Activated T-helper 1 cell treated with anti-CD3 and anti-CD28 coated beads, Interleukin-2, amount 50 U/mL, for 16 hours (primary cell): ENCODE measurements around the gene MEGF11.
"Not testable (repeated sequence)": the region's sequence is repeated elsewhere in the genome, so short reads cannot be mapped to it uniquely, and the experiment has no call there.

Source experiments
- DNase-seq, 2 donors: peaks; one replicate each; pipeline ENCODE4 v3.0.0-alpha.2; 2020; ENCODE audit warnings: low read depth in 1 of 2, low spot score in 1 of 2

MEGF11 gene

GRCh38 chr15:65869954-65870871 lies 383.3 kb downstream of the MEGF11 start:
- DNase-seq = no peak

DNA sequence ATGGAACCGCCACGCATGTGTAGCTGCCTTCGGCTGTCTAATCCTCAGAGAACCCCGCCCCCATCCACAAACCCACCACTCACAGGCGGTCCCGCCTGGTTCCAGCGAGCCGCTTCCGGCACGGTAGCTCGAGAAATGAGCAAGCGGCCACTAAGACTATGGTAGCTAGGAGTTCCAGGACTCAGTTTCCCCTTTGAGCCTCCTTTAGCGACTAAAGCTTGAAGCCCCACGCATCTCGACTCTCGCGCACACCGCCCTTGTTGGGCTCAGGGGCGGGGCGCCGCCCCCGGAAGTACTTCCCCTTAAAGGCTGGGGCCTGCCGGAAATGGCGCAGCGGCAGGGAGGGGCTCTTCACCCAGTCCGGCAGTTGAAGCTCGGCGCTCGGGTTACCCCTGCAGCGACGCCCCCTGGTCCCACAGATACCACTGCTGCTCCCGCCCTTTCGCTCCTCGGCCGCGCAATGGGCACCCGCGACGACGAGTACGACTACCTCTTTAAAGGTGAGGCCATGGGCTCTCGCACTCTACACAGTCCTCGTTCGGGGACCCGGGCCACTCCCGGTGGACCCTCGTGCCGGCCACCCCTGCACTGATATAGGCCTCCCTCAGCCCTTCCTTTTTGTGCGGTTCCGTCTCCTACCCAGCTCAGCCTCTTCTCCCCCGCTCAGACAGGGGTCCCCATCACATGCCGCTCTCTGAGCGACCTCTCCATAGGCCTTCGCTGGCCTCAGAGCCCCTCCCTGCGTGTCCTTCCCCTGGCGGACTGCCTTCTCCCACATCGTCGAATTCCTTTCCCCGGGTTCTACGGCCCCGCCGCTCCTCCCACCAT lies 384.2 kb downstream of the MEGF11 start, which contains the start of gene RAB11A:
Gene RAB11A, plus strand, starts transcription at position 366 of the 828 bp plus-strand sequence. Its CDS starts 95 bp downstream, at position 461.
- DNase-seq = peak; percentile 87 to 93

GRCh38 chr15:65868546-65869125 lies 384.9 kb downstream of the MEGF11 start:
- DNase-seq = no peak

- not testable (repeated sequence) for DNase-seq
Observed at GRCh38 chr15:65867933-65868332, 385.6 kb downstream of the MEGF11 start.

- no peak for DNase-seq
Observed at GRCh38 chr15:65867244-65867643, 386.3 kb downstream of the MEGF11 start.

DNA sequence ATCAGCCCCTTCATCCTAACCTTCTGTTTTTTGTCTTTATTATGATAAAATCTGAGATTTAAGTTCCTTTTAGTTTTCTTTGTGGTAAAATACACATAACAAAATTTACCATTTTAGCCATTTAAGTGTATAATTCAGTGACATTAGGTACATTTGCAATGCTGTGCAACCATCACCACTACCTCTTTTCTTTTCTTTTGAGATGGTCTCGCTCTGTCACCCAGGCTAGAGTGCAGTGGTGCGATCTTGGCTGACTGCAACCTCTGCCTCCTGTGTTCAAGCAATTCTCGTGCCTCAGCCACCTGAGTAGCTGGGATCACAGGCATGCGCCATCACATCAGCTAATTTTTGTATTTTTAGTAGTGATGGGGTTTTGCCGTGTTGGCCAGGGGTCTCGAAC lies 390.4 kb downstream of the MEGF11 start:
- DNase-seq = no peak

GRCh38 chr15:65862682-65863081 lies 390.9 kb downstream of the MEGF11 start:
- peak in 1 of 2 donors; percentile 28 for DNase-seq

- DNase-seq = no peak
Observed at GRCh38 chr15:65857718-65858402, 395.7 kb downstream of the MEGF11 start.

DNA sequence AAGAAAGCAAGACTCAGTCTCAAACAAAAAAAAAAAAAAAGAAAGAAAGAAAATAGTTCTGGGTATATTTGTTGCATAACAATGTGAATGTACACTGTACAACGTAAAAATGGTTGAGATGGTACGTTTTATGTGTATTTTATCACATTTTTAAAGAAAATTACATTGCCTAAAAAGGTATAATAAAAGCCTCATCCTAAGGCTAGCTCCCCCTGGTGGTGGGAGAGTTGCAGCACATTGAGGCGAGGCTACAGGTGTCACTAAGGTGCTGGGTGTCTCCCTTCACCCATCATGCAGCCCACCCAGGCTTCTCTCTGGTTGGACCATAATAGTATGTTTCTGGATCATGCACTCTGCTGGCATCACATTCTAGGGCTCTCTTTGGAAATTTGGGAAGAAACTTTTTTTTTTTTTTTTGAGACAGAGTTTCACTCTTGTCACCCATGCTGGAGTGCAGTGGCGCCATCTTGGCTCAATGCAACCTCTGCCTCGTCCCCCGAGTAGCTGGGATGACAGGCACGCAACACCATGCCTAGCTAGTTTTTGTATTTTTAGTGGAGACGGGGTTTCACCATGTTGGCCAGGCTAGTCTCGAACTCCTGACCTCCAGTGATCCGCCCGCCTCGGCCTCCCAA lies 396.6 kb downstream of the MEGF11 start:
- DNase-seq = peak; percentile 56 to 68

DNA sequence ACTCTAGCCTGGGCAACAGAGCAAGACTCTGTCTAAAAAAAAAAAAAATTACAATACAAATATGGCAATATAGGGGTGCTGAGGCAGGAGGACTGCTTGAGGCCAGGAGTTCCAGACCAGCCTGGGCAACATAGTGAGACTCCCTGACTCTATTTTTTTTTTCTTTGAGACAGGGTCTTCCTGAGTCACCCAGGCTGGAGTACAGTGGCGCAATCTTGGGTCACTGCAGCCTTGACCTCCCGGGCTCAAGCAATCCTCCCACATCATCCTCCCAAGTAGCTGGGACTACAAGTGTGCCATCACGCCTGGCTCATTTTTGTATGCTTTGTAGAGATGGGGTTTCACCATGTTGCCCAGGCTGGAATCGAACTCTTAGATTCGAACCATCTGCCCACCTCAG lies 401.6 kb downstream of the MEGF11 start:
- no peak for DNase-seq

DNA sequence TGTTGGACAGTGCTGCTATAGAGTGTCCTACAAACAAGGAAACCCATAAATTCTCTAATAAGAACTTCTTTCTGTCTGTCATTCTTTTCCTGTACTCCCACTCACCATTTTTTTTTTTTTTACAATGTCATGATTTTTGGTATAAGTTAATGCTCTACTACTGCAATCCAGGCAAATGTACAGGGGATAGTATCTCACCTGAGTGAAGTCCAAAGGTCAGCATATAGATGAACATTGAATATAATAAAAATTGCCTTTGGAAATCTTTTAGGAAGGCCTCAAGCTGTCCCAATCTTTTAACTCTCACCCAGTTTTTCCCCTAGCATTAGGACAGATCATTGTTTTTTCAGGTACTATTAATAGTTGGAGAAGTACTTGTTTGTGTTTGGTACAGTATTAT lies 405.6 kb downstream of the MEGF11 start:
- no peak for DNase-seq

GRCh38 chr15:65845826-65846519 lies 407.6 kb downstream of the MEGF11 start:
- no peak for DNase-seq
